ENCODE results near the gene UMODL1.

GRCh38 chr21:42043201-42043895 lies 27.8 kb upstream of the UMODL1 start:
- TF ChIP-seq TAF1 (IDR thresholded peaks at IDR 0.05; ENCODE audit: low read depth, low read length) (no peak), POLR2AphosphoS5 (IDR thresholded peaks at IDR 0.05; ENCODE audit: low read depth, low read length) (no peak)
